GM23248 (cell line): ENCODE measurements around the gene FEZF2.

Source experiments
- EZH2 ChIP-seq: fragments of 200-600 bp; sonication (generic); IDR thresholded peaks from 2 replicates; pipeline ENCODE4 v1.6.1; 2018; ENCODE audit warnings: antibody characterized with exemption, mild to moderate bottlenecking; ENCODE audit not compliant: insufficient read depth, poor library complexity, severe bottlenecking
- EZH2phosphoT487 ChIP-seq: fragments of 200-600 bp; sonication (generic); IDR thresholded peaks from 2 replicates; pipeline ENCODE4 v1.6.1; 2018; ENCODE audit warnings: antibody characterized with exemption, moderate library complexity, mild to moderate bottlenecking, low read depth; ENCODE audit not compliant: insufficient read depth

- TF ChIP-seq EZH2phosphoT487 (no peak; the same call in 1 of the 2 replicates), EZH2 (peak; percentile 93)
These were observed 474 bp upstream of the FEZF2 start for GRCh38 chr3:62373714-62374333.
